Activated CD8-positive, alpha-beta memory T cell treated with anti-CD3 and anti-CD28 coated beads, Interleukin-2, amount 50 U/mL, for 1 hour (primary cell): Measurements from ENCODE around the gene RAB35.

Experiments used
- DNase-seq: peaks from one replicate; pipeline ENCODE4 v3.0.0-alpha.2; 2020; ENCODE audit errors: extremely low read depth

RAB35 gene

DNA sequence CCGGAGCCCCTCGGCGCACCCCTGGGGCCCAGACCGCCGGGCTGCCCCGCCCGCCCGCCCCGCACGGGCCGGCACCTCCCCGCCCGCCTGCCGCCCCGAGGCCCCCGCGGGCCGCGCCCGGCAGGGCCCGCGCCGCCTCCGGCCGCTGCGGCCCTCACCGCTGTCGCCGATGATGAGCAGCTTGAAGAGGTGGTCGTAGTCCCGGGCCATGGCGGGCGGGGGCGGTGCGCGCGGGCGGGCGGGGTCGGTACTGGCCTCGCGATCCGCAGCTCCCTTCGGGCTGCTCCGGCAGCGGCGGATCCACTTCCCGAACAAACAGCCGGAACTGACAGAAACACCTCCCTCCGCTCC, at the start of gene RAB35:
Gene RAB35, minus strand, starts transcription at position 313 of the 351 bp plus-strand sequence. Its CDS starts 103 bp downstream, at position 210.
- no peak for DNase-seq

GRCh38 chr12:120164293-120164692, 47.7 kb upstream of the RAB35 start:
- no peak for DNase-seq

DNA sequence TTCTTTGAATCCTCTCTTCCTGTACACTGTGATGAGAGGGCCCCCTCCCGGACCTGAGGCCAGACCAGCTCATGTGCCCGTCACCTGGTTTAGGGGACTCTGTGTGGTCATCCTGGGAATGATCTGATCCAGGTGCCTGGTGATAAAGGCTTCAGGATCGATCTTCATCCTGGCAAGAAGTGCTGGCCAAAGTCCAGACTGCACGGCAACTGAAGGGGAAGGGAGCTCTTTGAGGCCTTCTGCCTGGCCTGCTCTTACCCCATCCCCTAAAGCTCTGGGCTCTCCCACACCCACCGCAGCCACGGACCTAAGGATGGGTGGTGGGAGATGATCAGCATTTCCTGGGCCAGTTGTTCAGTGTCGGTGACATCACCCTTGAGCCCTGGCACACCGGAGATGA, 46.2 kb upstream of the RAB35 start:
- no peak for DNase-seq

GRCh38 chr12:120161852-120162251, 45.3 kb upstream of the RAB35 start:
- DNase-seq, result no peak

DNA sequence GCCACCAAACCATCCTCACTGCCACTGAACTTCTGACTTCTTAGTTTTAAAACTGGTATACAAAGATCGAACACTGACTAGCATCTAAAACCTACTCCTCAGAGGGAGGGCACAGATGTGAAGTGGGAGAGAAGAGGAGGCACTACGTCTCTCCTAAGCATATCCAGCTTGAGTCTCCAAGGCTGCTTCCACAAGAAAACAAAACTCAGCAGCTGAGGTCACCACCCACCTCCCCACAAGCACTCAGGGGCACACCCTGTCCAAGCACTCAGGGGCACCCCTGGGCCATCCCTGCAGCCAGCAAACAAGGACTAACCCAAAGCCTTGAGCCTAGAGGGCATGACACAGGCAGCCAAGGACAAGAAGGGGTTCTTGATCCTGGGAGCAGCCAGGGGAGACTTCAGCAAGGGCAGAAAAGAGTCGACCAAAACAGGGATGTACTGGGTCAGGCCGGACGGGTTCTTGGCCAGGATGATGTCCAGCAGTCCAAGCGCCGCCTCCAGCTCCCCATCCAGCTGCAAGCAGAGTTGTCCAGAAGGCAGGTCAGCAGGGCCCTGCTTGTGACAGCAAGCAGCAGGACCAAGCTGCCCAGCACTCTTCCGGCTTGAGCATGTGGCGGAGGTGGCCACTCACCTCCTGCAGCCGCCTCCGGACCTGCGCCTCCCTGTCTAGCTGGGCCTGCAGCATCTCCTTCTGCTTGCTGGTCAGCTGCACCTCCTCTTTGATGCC, 43.1 kb upstream of the RAB35 start:
- no peak for DNase-seq

DNA sequence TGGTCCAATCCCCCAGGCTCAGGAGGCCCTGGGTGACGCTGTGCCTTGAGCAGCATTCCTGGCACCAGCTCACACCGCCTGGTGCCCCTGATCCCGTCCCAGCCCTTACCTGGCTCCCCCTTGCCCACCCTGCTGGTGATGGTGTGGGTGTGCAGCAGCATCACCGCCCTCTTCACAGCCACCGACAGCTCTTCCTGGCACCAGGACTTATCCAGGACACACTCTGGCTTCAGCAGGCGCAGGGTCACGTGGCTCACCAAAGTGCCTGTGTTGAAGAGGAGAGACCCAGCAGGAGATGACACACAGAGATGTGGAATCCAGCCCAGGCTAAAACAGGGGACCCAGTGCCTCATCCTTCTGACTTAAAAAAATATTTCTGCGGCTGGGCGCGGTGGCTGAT, 41.8 kb upstream of the RAB35 start:
- no peak for DNase-seq

GRCh38 chr12:120157678-120158077, 41.1 kb upstream of the RAB35 start:
- no peak for DNase-seq

GRCh38 chr12:120156315-120157259, 40.0 kb upstream of the RAB35 start:
- no peak for DNase-seq

DNA sequence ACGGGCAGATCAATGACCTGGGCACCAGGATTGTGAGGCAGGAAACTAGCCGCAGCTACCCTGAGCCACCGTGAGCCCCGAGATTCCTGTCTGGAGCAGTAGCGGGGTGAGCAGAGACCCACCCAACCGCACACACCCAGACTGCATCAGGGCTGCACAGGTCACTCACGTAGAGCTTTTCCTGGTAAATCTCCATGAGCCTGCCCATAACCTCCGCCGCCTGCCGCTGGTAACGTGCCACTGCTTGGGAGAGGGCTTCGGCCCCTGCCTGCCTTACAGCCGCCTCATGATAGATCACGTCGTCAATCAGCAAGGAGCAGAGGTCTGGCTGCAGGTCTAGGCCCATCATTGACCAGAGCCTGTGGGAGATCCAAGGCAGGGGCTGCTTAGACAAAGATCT, 38.5 kb upstream of the RAB35 start:
- no peak for DNase-seq

- no peak for DNase-seq
These were observed 34.5 kb upstream of the RAB35 start for GRCh38 chr12:120150919-120151525.

- DNase-seq, result no peak
These were observed 31.5 kb upstream of the RAB35 start for GRCh38 chr12:120148011-120148410.

DNA sequence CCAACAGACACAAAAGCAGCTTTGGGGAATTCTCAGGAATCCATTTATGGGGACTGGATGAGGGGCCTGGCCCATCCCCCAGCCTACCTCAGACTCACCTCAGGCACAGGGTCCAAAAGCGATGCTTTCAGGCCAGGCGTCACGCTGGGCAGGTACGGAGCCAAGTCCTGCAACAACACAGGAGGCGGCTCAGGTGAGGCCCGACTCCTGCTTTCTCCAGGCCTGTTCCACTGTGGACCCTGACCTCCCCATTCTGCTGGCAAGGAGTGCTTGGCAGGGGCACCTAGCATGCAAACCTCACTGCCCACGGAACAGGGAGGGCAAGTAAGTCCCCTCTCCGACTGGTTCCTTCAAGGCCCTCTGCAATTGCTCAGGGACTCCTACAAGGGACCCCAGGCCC, 28.6 kb upstream of the RAB35 start:
- DNase-seq, result no peak

GRCh38 chr12:120144215-120144614, 27.7 kb upstream of the RAB35 start:
- DNase-seq, result no peak

- no peak for DNase-seq
These were observed 25.8 kb upstream of the RAB35 start for GRCh38 chr12:120142231-120142877.

GRCh38 chr12:120141336-120141735, 24.8 kb upstream of the RAB35 start:
- no peak for DNase-seq

DNA sequence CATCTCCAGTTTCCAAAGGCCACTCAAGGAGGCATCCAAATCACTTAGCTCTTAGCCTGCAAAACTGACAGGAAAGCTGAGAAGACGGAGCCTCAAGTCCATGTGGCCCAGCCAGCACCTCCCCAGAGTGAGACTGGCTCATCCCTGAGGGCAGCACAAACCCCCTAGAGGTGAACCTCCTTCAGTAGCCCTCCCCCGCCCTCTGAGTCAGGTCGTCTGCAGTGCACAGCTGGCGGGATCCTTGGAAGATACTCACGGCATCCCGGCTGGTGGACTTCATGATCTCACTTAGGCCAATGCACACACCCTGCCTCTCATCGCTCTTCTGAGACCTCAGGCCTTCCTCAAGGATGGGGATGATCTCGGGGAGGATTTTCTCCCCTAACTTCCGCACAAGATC, 24.1 kb upstream of the RAB35 start:
- no peak for DNase-seq

DNA sequence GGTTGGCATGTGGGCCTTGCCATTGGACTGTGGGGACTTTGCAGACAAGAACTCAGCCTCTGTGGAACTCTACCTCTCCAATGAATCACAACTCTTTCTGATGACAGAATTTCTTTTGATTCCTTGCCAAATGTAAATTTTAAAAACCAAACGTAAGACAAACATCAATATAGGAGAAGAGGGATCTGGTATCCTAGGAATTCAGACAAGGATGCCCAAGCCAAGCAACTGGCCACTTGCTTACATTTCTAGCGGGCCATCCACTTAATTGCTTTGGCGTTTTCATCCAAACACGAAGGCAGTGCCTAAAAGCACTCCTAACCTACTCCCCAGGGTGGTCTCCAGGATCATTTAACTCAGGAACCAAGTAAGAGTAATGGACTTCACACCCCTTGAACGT, 23.4 kb upstream of the RAB35 start:
- DNase-seq, result no peak

GRCh38 chr12:120138366-120138765, 21.8 kb upstream of the RAB35 start:
- DNase-seq, result no peak

DNA sequence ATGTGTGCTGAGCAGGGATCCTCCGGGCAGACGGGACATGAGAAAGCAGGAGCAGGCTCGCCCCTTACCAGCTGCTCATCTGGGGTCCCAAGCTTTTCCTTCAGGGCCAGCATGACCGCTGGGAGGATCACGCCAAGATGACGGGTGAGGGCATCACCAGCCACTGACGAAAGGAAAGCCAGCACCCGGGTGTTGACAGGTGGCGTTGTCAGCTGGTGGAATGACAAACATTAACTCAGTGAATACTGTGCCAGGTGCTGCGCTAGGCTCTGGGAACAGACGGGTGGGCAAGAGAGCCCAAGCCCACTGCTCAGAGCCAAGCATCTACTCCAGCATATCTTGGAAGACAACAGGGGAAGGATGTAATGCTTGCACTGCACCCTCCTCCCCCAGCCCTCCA, 21.3 kb upstream of the RAB35 start:
- no peak for DNase-seq

- no peak for DNase-seq
These were observed 19.7 kb upstream of the RAB35 start for GRCh38 chr12:120136093-120136770.

DNA sequence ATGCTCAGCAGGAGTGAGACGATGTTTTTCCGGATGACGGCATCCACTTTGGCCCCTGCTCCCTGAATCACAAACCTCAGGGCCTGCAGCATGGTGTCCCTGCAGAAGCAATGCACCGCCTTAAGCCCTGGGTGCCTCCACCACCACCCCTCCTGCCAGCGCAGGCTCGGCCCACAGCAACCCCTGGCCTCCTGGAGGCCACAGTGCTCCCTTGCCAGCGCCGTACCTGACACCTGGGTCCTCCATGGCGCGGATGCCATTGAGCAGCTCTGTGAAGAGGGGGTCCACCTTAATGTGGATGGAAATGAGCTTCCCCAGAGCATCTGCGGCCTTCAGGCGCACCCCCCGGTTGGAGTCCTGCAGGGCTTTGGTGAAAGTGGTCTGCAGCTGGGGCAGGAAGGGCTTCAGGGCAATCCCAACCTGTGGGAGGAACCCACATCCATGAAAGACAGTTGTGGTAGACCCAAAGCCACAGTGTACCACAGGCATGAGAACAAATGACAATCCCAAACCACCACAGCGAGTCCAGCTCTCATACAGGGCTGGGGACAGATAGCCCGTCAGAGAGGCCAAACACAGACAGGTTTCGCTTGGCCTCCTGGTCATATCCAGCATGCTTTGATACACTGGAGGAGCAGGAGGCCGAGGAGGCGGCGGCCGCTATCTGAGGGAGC, 17.9 kb upstream of the RAB35 start:
- DNase-seq, result no peak
